GM19238 (cell line): ENCODE measurements around the gene PHOX2A.

ENCODE experiments used
- DNase-seq: peaks from one replicate; pipeline ENCODE4 v3.0.0; 2011; ENCODE audit warnings: low spot score; ENCODE audit not compliant: insufficient read length

PHOX2A gene

DNA sequence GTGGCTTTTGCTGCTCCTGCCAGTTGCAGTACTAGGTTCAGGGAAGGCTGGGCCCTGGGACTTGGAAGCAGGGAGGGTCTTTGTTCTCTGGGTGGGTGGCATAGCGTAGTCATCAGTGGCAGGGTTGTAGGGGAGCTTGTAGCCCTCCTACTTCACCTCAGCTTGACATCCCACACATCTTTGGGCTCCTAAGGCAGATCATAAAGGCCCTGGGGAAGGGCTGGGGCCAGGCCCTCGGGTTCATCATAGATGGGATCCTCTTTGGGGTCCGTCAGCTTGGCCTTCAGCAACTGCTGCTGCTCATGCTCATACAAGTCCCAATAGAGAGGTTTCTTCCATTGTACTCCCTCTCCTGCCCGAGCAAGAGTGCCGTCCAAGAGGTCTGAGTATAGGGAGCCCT is 6.0 kb upstream of the PHOX2A start:
- DNase-seq: no peak

GRCh38 chr11:72247584-72247983 is 3.6 kb upstream of the PHOX2A start:
- DNase-seq: no peak

DNA sequence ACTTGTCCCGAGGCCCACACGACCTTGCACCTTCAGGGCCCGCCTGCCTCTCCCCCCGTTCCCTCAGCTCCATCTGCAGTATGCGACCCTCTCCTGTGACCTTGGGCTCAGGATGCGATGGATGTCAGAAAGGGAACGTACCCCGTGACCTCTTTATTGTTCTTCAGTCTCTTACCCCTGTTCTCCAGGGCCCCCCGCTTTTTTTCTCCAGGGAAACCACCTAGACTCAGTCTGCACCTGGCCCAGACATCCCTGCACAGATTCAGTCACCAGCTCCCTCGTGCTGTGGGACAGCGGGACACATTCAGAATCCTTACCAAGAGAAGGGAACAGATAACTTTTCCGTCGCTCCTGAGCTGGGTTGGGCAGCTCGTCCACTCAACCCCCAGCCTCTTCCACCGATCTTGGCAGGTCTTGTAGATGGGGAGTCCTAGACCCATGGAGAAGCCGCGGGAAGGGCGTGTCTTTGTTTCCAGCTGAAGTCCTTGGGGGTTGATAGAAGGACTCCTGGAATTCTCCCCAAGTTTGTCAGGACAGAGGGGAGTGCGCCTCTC is 1.4 kb upstream of the PHOX2A start:
- DNase-seq: no peak

DNA sequence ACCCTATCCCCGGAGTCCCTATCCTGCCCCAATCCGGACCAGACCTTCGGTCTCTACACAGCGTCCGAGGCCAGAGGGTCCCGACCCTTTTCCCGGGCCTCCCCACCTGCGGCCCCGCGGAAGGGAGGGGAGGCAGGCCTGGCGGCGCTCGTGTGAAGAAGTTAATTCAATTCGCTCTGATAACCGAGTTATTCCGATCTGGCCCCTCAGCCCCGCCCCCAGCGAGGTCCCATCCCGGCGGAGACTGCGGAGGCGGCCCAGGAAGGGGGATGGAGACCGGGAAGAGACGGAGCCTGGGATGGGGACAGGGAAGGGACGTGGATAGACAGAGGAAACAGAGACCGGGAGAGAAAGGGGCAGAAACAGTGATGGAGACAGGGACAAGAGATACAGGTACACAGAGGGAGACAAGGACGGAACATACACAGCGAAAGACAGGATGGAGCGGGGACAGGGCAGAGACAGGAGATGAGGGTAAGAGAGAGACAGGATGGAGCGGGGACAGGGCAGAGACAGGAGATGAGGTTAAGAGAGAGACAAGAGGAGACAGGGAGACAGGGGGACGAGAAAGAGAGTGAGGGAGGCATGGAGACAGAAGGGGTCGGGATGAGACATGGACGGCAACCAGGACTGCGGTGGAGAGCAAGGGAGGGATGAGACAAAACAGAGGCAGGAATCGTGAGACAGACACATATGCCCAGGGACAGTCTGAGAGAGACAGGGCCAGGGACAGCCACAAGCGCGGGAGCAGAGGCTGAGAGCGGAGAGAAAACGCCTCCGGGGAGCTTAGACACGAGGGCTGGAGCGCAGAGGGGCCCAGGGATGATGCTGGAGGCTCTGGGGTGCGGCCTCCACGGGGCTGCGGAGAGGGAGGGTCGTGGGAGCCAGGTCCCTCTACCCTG is 636 bp upstream of the PHOX2A start:
- no peak for DNase-seq

GRCh38 chr11:72243173-72244059 is 560 bp downstream of the PHOX2A start:
- DNase-seq: no peak

DNA sequence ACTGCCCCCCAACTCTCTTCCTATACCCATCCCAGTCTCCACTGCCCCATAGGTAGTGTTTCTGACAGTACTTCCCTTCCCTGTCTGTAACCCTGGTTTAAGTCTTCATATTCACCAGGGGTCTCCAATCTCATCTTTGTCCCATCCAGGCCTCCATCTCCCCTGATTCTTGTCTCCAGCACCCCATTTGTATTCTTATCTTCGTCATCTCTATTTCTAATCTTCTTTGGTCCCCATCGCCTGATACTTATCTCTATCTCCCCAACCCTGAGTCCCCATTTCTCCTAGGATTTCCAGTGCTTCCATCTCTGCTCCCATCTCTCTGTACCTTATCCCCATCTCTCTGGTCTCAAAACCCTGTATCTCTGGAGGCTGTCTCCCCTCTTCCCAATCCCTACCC is 1.8 kb downstream of the PHOX2A start:
- no peak for DNase-seq

DNA sequence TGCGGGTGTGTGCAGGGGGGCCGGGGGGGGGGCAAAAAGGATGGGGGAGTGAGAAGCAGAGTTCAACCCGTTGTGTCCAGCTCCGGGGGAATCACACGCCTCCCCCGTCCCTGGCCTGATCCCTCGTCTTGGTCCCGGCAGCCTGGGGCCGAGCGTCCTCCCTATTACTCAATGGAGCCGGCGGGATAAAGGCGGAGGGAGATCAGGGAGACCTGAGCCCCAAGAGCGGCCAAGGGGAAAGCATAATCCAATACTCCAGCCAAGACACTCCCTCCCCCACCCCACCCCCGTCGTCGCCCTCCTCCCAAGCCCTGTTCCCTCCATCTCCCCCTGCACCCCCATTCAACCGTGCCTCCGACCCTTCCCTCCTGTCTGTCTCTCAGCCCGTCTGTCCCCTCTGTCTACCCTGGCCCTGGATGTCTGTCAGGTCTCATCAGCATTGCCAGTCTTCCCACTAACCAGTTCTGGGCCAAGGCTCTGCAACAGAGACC is 2.6 kb downstream of the PHOX2A start:
- no peak for DNase-seq

DNA sequence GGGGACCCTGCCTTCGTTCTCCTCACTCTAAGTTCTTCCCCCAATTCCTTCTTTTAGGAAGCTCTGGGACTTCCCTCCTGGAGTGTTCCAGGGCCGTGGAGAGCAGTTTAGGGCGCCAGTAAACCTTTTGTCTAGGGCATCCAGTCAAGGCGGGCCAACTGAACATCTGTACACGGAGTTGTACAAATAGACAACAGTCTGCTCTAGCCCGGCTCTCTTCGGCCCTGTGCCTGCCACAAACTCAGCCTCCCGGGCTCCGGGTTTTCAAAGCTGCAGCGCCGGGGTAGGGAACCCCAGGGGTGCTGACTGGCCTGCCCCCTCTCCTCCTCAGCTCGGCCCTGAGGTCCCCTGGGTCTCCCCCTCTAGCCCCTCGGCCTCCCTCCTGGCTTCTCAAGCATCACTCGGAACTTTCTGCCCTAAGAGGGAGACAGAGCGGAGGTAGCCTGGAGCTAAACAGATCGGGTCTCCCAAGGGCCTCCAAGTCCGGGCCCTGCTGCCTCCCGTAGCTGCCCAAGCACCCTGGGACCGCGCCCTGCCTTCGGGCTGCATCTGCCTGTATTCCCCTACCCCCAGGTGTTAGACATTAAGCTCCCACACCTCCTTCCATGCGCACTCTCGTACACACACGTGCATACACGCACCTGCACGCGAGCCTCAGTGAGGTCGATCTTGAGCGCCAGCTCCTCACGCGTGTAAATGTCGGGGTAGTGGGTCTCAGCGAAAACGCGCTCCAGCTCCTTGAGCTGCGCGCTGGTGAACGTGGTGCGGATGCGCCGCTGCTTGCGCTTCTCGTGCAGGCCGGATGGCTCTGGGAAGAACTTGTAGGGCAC is 3.3 kb downstream of the PHOX2A start:
- no peak for DNase-seq

GRCh38 chr11:72239849-72240460 is 4.0 kb downstream of the PHOX2A start:
- DNase-seq: no peak

DNA sequence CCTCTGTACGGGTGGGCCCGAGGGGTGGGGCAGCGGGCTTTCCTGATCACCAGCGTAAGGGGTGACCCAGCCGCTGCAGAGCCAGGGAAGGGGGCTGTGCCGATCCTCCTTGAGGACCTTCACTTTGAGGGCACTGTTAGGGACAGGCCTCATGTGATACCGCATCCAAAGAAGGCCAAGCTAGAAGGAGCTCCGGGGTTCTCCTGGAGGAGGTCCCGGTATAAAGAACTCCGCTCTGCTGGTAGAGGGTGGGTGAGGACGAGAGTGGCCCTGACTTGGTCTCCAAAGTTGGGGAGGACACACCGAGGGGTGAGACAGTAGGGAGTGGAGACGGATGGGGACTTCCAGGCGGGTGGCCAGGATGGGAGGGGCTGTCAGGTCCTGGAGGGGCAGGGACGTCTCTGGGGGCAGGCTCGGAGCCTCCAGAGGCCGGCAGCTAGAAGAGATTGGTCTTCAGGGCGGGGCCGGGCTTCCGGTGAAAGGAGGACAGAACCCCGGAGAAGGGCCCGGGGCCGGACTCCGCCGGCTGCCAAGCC is 4.6 kb downstream of the PHOX2A start:
- DNase-seq: no peak

- DNase-seq: no peak
These were observed 5.3 kb downstream of the PHOX2A start for GRCh38 chr11:72238492-72239312.

- peak; percentile 79 for DNase-seq
These were observed 5.9 kb downstream of the PHOX2A start for GRCh38 chr11:72238040-72238450.

DNA sequence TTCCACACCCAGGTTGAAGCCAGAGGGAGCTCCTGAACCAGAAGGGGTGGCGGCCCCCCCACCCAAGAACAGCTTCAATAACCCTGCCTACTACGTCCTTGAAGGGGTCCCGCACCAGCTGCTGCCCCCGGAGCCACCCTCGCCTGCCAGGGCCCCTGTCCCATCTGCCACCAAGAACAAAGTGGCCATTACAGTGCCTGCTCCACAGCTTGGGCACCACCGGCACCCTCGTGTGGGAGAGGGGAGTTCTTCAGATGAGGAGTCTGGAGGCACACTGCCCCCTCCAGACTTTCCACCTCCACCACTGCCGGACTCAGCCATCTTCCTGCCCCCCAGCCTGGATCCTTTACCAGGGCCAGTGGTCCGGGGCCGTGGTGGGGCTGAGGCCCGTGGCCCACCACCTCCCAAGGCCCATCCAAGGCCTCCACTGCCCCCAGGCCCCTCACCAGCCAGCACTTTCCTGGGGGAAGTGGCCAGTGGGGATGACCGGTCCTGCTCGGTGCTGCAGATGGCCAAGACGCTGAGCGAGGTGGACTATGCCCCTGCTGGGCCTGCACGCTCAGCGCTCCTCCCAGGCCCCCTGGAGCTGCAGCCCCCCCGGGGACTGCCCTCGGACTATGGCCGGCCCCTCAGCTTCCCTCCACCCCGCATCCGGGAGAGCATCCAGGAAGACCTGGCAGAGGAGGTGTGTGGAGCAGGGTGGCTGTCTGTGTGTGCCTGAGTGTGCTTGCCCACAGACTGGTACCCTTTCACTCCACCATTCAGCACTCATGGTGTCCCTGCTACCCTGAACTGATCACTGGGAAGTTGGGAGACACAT is 6.7 kb downstream of the PHOX2A start:
- DNase-seq: no peak

DNA sequence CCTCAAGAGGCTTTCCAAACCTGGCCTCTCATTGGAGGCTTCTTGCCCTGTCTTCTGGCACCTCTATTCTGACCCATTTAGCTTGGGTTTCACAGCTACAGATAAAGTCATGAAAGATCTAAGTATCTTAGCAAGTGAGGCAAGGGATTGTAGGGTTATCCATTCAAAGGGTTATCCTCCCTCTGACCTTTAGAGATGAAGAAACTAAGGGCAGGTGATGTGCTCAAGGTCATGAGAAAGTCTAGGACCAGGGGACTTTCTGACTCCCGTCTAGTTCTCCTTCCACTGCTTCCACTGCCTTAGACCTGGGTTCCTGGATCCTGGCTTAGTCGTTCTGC is 7.2 kb downstream of the PHOX2A start:
- no peak for DNase-seq

DNA sequence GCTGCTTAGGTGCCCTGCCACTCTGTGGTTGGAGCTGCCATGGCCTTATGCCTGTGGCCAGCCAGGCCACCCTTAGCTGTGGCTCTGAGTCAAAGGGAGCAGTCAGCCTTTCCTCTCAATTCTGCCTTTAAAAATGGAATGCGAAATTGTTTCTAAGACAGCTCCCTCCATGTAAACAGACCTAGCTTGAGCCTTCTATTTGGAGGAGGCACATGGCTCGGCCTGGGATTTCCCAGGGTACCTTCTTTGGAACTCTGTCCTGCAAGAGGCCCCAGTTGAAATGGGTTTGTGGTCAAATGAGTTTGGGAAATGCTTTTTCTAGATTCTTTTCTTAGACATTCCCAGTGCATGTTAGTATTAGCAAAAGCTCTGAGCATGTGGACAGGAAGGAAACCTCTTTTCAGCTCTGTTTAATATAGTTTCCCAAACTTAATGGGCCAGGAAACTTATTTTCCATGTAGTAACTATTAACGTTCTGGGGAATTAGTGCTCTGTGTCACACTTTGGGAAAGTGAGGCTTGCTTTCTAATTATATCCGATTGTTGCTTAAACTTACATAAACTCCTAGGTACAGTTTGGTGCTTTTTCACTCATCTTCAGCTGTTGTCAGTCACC is 7.8 kb downstream of the PHOX2A start:
- DNase-seq: no peak

- no peak for DNase-seq
These were observed 8.5 kb downstream of the PHOX2A start for GRCh38 chr11:72235351-72236057.

- DNase-seq: no peak
These were observed 9.1 kb downstream of the PHOX2A start for GRCh38 chr11:72234920-72235319.

DNA sequence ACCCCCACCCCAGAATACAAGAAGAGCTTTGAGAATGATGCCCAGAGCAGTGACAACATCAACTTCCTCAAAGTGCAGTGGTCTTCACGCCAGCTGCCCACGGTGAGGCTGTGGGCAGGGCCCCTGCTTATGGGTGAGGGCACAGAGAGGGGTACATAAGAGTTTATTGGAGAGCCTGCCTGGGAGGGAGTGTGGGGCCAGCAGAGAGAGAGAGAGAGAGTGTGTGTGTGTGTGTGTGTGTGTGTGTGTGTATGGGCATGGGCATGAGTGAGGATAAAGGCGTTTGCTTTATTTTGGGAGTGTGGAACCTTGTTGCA is 9.5 kb downstream of the PHOX2A start:
- DNase-seq: no peak
